KOPT-K1 (cell line): Measurements from ENCODE around the gene MYOZ3.
A peak's percentile ranks its signal among the peaks of the same experiment; 100 is the strongest.

ENCODE experiments used
- H3K27ac ChIP-seq: fragments of 200-600 bp; sonication (generic); 2 replicates; pipeline ENCODE4 v1.5.1; 2016; ENCODE audit warnings: antibody characterized with exemption, mild to moderate bottlenecking, low read depth, low read length; ENCODE audit not compliant: poor library complexity, severe bottlenecking
- H3K36me3 ChIP-seq: fragments of 200-600 bp; sonication (generic); 2 replicates; pipeline ENCODE4 v1.5.1; 2017; ENCODE audit warnings: antibody characterized with exemption, mild to moderate bottlenecking, low read length, moderate library complexity; ENCODE audit not compliant: insufficient read depth
- H3K9me3 ChIP-seq: fragments of 200-600 bp; sonication (generic); 2 replicates; pipeline ENCODE4 v1.5.1; 2017; ENCODE audit warnings: antibody characterized with exemption, low read length, mild to moderate bottlenecking; ENCODE audit not compliant: insufficient read depth, poor library complexity, severe bottlenecking

MYOZ3 gene

DNA sequence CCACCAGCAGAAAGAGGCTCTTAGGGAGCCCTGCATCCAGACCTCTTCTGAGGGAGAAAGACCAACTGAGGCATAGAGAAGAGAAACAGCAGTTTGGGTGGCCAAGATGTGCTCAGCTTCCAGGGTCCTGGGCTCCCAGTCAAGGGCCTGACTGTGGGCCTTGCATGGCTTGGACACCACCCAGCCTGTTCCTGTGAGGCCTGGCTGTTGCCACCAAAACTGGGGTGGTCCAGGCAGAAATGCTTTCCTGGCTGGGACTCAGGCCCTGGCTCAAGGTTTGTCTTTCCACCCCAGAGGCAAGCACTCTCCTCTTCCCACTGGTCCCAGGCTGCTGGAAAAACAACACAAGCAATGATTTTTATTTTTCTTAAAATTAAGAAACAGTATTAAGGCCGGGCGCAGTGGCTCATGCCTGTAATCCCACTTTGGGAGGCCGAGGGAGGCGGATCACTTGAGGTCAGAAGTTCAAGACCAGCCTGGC is 13.3 kb downstream of the MYOZ3 start:
- Histone ChIP-seq H3K36me3 (no peaks in the 10 kb centered on the region), H3K9me3 (no peaks in the 10 kb centered on the region), H3K27ac (no peak overlapping the region)

DNA sequence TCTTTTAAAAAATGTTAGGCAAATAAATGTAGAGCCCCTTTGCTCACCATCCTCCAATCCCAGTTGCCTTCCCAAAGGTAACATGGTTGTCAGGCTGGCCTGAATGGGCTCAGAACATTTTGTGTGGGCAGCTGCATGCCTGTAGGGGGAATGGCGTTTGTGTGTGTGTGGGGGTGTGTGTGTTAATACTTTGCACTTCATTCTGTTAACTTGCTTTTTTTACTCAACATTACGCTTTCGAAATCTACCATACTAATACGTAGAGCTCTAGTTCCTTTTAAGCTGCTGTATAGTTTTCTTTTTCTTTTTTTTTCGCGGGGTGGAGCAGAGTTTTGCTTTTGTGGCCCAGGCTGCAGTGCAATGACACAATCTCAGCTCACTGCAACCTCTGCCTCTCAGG is 14.0 kb downstream of the MYOZ3 start:
- Histone ChIP-seq H3K36me3 (no peaks in the 10 kb centered on the region), H3K27ac (no peak overlapping the region), H3K9me3 (no peaks in the 10 kb centered on the region)

DNA sequence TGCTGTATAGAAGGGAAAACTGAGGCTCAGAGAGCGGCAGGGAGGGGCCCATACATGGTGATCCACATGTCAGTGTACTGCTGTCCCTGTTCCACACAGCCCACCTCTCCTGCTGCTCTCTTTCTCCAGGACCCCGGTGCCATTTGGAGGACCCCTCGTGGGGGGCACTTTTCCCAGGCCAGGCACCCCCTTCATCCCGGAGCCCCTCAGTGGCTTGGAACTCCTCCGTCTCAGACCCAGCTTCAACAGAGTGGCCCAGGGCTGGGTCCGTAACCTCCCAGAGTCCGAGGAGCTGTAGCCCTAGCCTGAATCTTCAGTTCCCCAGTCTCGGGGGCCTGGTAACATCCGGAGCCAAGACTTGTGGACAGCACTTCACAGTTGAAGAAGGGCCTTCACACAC is 15.5 kb downstream of the MYOZ3 start:
- H3K9me3 ChIP-seq = no peaks in the 10 kb centered on the region
- no peak overlapping the region for H3K27ac ChIP-seq
- H3K36me3 ChIP-seq = no peaks in the 10 kb centered on the region

DNA sequence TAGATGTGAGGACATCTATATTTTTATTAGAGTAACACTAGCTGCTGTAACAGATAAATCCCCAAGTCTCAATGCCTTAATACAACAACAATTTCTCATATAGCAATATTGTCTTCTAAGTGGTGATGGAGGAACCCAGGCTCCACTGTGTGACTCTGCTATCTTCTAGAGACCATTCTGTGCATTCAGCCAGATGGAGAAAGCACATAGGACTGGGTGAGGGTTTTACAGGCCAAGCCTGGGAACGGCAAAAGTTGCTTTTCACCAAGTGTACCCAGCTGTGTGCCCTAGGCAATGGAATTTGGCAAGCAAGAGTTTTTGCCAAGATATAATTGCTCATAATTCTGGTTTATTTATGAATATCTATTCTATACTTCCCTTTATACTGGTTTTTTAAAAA is 28.1 kb downstream of the MYOZ3 start:
- Histone ChIP-seq H3K27ac (no peak overlapping the region), H3K9me3 (no peaks in the 10 kb centered on the region), H3K36me3 (peaks cover 48% of the 10 kb centered on the region)

DNA sequence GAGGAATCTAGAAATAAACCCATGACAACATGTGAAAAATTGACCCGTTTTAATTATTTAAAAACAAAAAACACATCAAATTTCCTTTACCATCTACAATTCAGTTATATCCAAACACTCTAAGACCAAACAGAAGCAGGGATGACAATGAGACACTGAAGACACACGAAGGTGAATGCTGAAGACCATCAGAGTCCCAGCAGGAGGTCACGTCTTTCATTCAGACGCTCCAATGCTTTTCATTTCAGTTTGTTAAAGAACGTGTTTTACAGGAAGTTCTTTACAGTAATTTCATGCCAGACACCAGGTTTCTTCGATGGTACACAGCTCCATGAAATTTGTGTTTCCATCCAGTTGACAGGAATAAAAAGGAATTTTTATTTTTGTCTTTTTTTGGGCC is 29.7 kb downstream of the MYOZ3 start:
- Histone ChIP-seq H3K36me3 (peaks cover 65% of the 10 kb centered on the region), H3K9me3 (no peaks in the 10 kb centered on the region), H3K27ac (no peak overlapping the region)

DNA sequence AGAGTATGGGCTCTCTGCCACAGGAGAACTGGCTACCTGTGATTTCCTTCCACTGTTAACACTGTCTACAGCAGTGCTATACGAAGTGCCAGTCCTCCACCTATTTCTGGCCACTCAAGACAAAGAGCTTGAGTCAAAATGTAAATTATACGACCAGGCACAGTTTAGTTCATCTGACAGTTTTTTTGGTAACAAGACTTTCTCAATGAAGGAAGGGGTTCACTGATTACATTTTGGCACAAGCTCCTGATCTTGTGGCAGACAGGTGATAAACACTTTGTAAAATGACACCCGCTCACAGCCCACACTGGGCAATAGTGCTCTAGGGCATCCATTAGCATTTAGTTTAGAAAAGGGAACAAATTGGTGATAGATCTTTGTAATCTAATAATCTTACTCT is 31.2 kb downstream of the MYOZ3 start:
- H3K27ac ChIP-seq = no peak overlapping the region
- no peaks in the 10 kb centered on the region for H3K9me3 ChIP-seq
- peaks cover 80% of the 10 kb centered on the region for H3K36me3 ChIP-seq

DNA sequence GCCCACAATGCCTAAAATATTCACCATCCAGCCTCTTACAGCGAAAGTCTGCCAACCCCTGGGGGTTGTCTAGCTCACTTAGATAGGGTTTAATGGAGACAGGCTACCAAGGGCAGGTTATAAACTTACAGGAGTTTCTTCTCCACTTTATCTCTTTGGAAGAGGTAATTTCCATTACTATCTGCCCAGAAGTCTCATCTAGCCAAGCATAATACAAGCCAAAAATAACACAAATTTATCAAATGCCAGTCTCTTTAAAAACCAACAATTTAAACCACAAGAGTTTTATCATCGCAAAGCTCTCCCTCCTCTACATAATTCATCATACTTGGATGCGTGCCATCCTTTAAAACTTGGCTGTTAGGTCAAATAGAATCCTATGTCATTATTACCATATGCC is 33.6 kb downstream of the MYOZ3 start:
- no peak overlapping the region for H3K27ac ChIP-seq
- H3K36me3 ChIP-seq = peaks cover 98% of the 10 kb centered on the region
- no peaks in the 10 kb centered on the region for H3K9me3 ChIP-seq

DNA sequence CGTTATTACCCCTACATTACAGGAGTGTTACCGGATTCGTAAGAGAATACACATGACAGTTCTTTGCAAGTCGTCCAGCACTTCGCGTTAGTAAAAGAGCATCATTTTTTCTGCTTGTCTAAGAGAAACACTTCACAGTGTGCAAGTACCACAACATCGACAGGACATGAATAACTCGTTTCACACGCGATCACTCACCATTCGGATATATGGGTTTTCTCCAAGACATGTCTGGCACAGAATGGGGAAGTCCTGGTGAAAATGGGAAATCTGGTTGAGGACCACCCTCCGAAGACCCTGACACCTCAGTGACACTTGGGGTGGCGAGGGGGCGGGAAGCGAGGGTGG is 39.2 kb downstream of the MYOZ3 start:
- no peaks in the 10 kb centered on the region for H3K9me3 ChIP-seq

DNA sequence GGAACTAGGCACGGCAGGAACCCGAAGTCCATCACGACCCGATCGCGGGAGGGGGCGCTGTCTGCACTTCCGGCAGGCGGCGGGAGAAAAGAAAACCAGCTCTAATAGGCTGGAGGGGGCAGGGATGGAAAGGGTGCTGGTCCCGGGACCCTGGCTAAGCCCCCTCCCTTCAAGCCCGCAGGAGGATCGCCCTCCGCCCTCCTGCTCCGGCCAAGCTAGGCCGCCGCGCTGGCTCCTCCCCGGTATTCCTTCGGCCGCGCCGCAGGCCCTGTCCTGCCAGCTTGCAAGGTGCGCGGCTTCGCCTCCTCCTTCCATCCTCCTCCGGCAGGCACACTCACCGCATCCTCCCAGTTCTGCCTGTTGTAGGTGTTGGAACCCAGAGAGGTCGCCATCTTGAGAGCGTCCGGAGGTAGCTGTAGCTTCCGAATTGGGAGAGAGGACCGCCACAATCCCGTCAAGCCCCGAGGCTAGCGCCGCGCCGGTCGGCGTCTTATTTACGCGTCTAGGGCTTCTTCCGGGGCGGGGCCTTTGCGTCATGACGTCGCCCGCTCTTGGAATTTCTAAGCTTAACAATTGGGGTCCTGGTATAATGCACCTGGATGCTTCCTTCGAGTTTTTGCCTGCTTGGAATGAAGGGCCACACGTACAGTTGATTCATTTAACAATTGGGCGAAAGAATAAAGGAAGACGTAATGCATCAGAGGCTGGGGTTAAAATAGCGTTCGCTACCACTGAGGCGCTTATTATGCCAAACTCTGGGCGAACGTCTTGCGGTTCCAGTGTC is 39.7 kb downstream of the MYOZ3 start, which contains the start of gene RBM22:
TSS of gene RBM22 (minus strand) at position 469 of the 784 bp plus-strand sequence. CDS start at position 392, 77 bp downstream.
- no peaks in the 10 kb centered on the region for H3K9me3 ChIP-seq
- H3K36me3 ChIP-seq = peaks cover 39% of the 10 kb centered on the region
- H3K27ac ChIP-seq = peak within 1 kb of the TSS; percentile 90

More for the DNA sequence above, 39.2 kb downstream of the MYOZ3 start:
- Histone ChIP-seq H3K27ac (peak overlapping the region; percentile 90), H3K36me3 (peaks cover 44% of the 10 kb centered on the region)

DNA sequence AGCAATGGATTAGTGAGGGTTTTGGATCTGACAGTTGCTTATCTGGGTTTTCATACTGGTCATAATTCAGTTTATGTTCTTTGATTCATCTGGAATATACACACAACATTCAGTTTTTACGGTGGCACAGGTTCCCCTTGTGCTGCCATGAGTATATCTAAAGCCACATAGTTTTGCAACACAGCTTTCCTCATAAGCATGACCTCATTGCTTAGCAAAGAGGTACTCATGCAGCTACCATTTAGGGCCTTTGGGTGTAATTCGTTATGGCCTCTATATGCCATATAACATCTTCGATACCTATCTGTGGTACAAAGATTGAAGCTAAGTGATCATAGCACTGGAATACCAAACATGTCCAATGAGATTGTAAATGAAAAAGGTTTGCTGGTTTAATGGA is 42.7 kb downstream of the MYOZ3 start:
- Histone ChIP-seq H3K36me3 (peaks cover 32% of the 10 kb centered on the region), H3K9me3 (no peaks in the 10 kb centered on the region), H3K27ac (no peak overlapping the region)

DNA sequence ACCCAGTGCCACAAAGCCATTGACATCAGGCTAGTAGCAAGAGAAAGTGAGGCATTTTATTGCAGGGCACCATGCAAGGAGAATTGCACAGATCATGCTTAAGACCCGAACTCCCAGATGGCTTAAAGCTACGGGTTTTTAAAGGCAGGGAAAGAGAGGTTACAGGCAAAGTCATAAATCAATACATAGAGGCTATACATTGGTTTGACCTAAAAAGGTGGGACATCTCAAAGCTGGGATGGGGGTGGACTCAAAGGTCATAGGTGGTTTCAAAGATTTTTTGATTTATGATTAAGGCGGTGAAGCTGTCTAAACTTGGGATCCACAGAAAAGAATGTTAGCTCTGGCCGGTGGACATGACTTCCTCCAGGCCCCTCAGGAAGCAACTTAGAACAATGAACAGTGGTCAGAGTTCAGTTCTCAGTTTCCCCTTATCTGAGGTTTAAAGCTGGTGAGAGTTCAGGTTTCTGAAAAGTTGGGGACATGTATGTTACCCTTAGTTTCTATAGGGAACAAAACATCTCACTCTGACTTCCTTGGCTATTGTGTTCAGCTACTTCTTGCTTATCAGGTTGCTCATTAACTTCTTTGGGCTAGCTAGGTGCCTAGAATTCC is 45.8 kb downstream of the MYOZ3 start:
- Histone ChIP-seq H3K36me3 (peaks cover 55% of the 10 kb centered on the region), H3K27ac (no peak overlapping the region), H3K9me3 (no peaks in the 10 kb centered on the region)

DNA sequence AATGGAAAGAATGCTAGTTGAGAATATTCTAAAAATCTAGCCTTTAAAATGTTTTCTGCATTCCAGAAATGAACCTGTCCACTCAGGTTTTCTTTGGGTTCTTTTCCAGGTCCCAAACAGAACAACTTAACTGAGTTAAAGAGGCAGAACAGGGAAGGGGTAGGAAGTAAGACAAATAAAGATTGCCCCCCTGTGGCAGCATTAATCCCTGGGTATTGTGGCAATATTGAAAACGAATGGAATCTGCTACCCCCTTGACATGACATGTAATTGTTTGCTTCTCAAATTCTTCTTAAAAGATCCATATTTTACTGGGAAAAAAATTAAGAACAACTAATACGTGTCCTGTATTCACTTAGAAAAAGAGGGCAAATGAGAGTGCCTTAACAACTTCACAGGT is 49.1 kb downstream of the MYOZ3 start:
- Histone ChIP-seq H3K27ac (no peak overlapping the region), H3K36me3 (peaks cover 87% of the 10 kb centered on the region), H3K9me3 (no peaks in the 10 kb centered on the region)

DNA sequence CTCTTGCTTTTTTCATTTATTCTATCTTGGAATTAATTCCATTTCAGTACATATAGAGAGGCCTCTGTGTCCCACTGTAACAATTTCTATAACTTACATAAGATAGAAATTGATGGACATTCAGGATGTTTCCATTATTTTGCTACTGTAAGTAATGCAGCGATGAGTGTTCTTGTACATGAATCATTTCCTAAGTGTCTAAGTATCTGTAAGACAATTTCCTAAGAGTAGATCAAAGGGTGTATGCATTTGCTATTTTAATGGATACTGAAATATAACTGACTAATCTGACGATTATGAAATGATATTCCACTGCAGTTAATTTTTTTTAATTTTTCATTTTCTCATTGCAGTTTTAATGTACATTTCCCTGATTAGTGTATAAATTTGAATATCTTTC is 62.8 kb downstream of the MYOZ3 start:
- H3K9me3 ChIP-seq = no peaks in the 10 kb centered on the region
- H3K27ac ChIP-seq = no peak overlapping the region
- H3K36me3 ChIP-seq = peaks cover 97% of the 10 kb centered on the region
